HG03439 (cell line): ENCODE results near the gene OR9A4.

Experiments used
- ATAC-seq: cut with Tn5 transposase; IDR thresholded peaks from one replicate; pipeline ENCODE4 v1.9.1; 2021; ENCODE audit warnings: mild to moderate bottlenecking, moderate library complexity; ENCODE audit not compliant: unreplicated experiment

OR9A4 gene

GRCh38 chr7:141945356-141945755, 29.2 kb downstream of the OR9A4 start:
- no peak for ATAC-seq

DNA sequence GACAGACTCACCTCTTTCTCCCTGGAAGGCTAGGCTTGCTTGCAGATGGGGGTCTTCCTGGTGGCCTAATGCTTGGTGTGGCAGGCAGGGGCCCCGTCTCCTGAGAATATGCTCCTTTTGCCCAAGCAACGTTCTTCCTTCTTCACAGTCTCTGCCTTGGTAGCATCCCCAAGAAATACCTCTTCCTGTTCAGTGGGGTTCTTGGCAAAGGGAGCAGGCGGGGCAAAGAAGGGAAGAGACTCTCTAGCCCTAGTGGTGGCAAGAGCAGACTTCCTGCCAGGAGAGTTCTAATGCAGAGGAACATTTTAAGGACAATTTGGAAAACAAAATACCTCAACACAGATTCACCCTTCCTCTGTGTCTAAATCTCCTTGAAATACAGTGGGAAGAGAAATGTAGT, 30.6 kb downstream of the OR9A4 start, which contains the start of gene CLEC5A:
Gene CLEC5A (minus strand): TSS at position 179 of the 400 bp plus-strand sequence. CDS start 682 bp downstream, outside the sequence.
- no peak for ATAC-seq

DNA sequence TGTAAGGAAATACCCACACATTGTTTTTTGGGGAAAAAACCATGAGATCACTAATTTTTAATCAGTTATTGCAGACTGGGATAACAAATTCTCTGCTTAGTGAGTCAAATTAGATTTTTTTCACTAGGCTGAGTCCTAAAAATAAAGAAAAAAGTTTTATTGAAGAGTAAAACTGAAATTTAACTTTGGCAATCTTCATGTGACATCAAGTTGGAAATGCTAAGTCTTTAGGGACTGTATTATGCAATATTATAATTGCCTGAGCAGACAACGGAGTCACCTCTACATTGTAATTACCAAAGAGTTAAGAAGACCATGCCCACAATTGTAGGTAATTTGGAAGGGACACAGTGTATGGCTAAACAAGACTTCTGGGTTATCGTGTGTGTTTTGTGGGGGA, 32.8 kb downstream of the OR9A4 start:
- ATAC-seq: no peak

- no peak for ATAC-seq
These were observed 33.3 kb downstream of the OR9A4 start for GRCh38 chr7:141949451-141949850.

- no peak for ATAC-seq
These were observed 33.7 kb downstream of the OR9A4 start for GRCh38 chr7:141949911-141950310.

GRCh38 chr7:141950806-141951205, 34.6 kb downstream of the OR9A4 start:
- no peak for ATAC-seq

DNA sequence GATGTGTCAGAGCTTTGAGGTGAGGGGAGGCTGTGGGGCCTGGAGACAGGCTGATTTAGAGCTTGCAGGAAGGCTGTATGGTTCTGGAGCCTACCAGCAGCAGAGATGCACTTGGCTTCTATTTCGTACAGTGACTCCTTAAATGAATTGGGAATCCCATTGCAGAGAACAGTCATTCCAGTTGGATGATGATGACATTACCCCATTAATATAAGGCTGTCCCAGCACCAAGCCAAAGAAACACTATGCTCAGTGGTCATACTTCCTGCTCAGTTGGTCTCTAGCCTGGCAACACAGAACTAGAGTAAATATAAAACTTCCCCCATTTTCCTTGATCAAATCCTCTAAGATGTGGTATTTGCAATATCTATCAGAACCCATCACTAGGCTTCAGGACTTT, 36.3 kb downstream of the OR9A4 start:
- no peak for ATAC-seq

- ATAC-seq: no peak
These were observed 38.1 kb downstream of the OR9A4 start for GRCh38 chr7:141954334-141954733.

- ATAC-seq: no peak
These were observed 39.9 kb downstream of the OR9A4 start for GRCh38 chr7:141956084-141956483.

- no peak for ATAC-seq
These were observed 44.7 kb downstream of the OR9A4 start for GRCh38 chr7:141960687-141961422.
